HL-60/S4 treated with retinoic acid at 250 ng/mL for 4 days and 3 days (cell line): ENCODE measurements around the gene MTURN.

Experiments
- in situ Hi-C: fragments of 300-500 bp; cut with MboI; formaldehyde crosslinking; loops from 2 replicates; pipeline ENCODE4 v1.7.0; 2022; ENCODE audit warnings: low sequenced_read_pairs

The MTURN gene

GRCh38 chr7:30159163-30159562, 24.4 kb downstream of the MTURN start:
- in situ Hi-C loops = loop anchor here (25.0 kb wide), 1 partner anchor 403 kb away; no protein-coding TSS in a partner anchor

GRCh38 chr7:30159698-30160143, 24.9 kb downstream of the MTURN start:
- in situ Hi-C loops = loop anchor here (10.0 to 25.0 kb wide), 2 partner anchors 105 to 403 kb away; no protein-coding TSS in a partner anchor

GRCh38 chr7:30160329-30160728, 25.5 kb downstream of the MTURN start:
- in situ Hi-C loops = loop anchor here (10.0 to 25.0 kb wide), 2 partner anchors 104 to 402 kb away; no protein-coding TSS in a partner anchor

- in situ Hi-C loops = loop anchor here (10.0 to 25.0 kb wide), 2 partner anchors 103 to 400 kb away; no protein-coding TSS in a partner anchor
Observed at GRCh38 chr7:30162133-30162532, 27.3 kb downstream of the MTURN start.

GRCh38 chr7:30162622-30163124, 27.9 kb downstream of the MTURN start:
- in situ Hi-C loops = loop anchor here (10.0 to 25.0 kb wide), 2 partner anchors 102 to 400 kb away; no protein-coding TSS in a partner anchor

GRCh38 chr7:30163231-30163894, 28.6 kb downstream of the MTURN start:
- in situ Hi-C loops = loop anchor here (10.0 to 25.0 kb wide), 2 partner anchors 101 to 399 kb away; no protein-coding TSS in a partner anchor

GRCh38 chr7:30164567-30164966, 29.8 kb downstream of the MTURN start:
- in situ Hi-C loops = loop anchor here (10.0 to 25.0 kb wide), 2 partner anchors 100 to 398 kb away; no protein-coding TSS in a partner anchor

GRCh38 chr7:30165590-30165989, 30.8 kb downstream of the MTURN start:
- in situ Hi-C loops = loop anchor here (10.0 to 25.0 kb wide), 2 partner anchors 99 to 397 kb away; no protein-coding TSS in a partner anchor

GRCh38 chr7:30166155-30166840, 31.5 kb downstream of the MTURN start:
- in situ Hi-C loops = loop anchor here (10.0 to 25.0 kb wide), 2 partner anchors 99 to 396 kb away; no protein-coding TSS in a partner anchor

GRCh38 chr7:30166841-30167235, 32.1 kb downstream of the MTURN start:
- in situ Hi-C loops = loop anchor here (10.0 to 25.0 kb wide), 2 partner anchors 98 to 395 kb away; no protein-coding TSS in a partner anchor

GRCh38 chr7:30167901-30168300, 33.1 kb downstream of the MTURN start:
- in situ Hi-C loops = loop anchor here (10.0 to 25.0 kb wide), 2 partner anchors 97 to 394 kb away; no protein-coding TSS in a partner anchor

GRCh38 chr7:30168835-30169573, 34.2 kb downstream of the MTURN start:
- in situ Hi-C loops = loop anchor here (10.0 to 25.0 kb wide), 2 partner anchors 96 to 393 kb away; no protein-coding TSS in a partner anchor

GRCh38 chr7:30169579-30169978, 34.8 kb downstream of the MTURN start:
- in situ Hi-C loops = loop anchor here (10.0 to 25.0 kb wide), 2 partner anchors 95 to 393 kb away; no protein-coding TSS in a partner anchor

- in situ Hi-C loops = loop anchor here (25.0 kb wide), 1 partner anchor 392 kb away; no protein-coding TSS in a partner anchor
Observed at GRCh38 chr7:30170476-30171205, 35.9 kb downstream of the MTURN start.

GRCh38 chr7:30171766-30172447, 37.1 kb downstream of the MTURN start:
- in situ Hi-C loops = loop anchor here (25.0 kb wide), 1 partner anchor 390 kb away; no protein-coding TSS in a partner anchor

- in situ Hi-C loops = loop anchor here (25.0 kb wide), 1 partner anchor 390 kb away; no protein-coding TSS in a partner anchor
Observed at GRCh38 chr7:30172451-30172850, 37.7 kb downstream of the MTURN start.

- in situ Hi-C loops = loop anchor here (25.0 kb wide), 1 partner anchor 389 kb away; no protein-coding TSS in a partner anchor
Observed at GRCh38 chr7:30173058-30173897, 38.5 kb downstream of the MTURN start.

GRCh38 chr7:30175180-30175579, 40.4 kb downstream of the MTURN start:
- in situ Hi-C loops = no loop called here
